GM13977 (cell line): Measurements from ENCODE around the gene UBR2.

Experiments
- DNase-seq: peaks from one replicate; pipeline ENCODE4 v3.0.0; 2012; ENCODE audit warnings: low spot score
- in situ Hi-C: fragments of 300-500 bp; cut with MboI; formaldehyde crosslinking; loops from one replicate; pipeline ENCODE4 v1.12.0; 2022; ENCODE audit warnings: low sequenced_read_pairs, low pct_unique_long_range_greater_than_20kb, mixed read lengths, inconsistent platforms; ENCODE audit not compliant: unreplicated experiment
- TF ChIP-seq, protein P1 (sequence below): IDR thresholded peaks from 2 replicates; pipeline ENCODE4 v1.5.1; 2012; ENCODE audit warnings: mild to moderate bottlenecking, control low read depth; ENCODE audit not compliant: insufficient read depth; ENCODE audit errors: extremely low read depth, missing control alignments

The UBR2 gene

DNA sequence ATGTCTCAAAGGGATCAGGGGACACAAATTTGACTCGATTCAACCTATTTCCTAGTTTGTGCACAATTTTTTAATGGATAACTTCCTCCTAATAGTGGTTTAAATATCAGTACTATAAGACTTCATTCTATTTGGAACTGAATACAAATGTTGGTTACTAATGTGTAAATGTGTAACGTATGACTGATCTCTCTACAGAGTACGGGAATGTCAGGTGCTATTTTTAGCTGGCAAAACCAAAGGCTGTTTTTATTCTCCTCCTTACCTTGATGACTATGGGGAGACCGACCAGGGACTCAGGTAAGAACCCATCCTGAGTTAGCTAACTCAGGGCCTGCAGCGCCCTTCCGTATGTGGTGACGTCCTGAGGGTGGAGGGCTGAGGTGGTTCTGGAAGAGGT, 125.5 kb downstream of the UBR2 start:
- TF ChIP-seq, protein P1, sequence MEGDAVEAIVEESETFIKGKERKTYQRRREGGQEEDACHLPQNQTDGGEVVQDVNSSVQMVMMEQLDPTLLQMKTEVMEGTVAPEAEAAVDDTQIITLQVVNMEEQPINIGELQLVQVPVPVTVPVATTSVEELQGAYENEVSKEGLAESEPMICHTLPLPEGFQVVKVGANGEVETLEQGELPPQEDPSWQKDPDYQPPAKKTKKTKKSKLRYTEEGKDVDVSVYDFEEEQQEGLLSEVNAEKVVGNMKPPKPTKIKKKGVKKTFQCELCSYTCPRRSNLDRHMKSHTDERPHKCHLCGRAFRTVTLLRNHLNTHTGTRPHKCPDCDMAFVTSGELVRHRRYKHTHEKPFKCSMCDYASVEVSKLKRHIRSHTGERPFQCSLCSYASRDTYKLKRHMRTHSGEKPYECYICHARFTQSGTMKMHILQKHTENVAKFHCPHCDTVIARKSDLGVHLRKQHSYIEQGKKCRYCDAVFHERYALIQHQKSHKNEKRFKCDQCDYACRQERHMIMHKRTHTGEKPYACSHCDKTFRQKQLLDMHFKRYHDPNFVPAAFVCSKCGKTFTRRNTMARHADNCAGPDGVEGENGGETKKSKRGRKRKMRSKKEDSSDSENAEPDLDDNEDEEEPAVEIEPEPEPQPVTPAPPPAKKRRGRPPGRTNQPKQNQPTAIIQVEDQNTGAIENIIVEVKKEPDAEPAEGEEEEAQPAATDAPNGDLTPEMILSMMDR: no peak
- in situ Hi-C loops: no loop called here
- no peak for DNase-seq

DNA sequence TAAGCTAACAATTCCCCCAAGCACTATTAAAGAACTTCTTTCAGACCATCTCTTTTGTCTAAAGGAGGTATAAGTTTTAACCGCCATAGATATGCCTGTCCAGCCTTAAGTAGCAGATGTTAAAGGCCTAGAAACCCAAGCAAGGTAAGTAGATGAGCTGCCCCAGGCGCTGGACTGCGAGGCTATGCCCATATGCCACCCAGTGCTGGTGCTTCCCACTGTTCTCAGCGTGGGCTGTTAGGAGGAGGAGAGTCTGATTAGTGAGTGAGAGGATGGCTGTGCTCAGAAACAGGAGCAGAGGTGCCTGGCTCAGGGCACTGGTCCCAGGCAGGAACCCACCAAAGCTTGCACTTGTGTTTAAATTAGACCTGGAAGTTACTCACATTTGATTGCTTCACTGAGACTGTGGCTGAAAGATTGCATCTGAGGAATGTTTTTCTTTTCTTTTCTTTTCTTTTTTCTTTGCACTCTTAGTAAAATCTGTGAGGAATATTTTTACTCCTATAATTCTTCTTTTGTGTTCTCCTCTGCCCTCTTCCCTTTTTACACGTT, 126.4 kb downstream of the UBR2 start:
- TF ChIP-seq, protein P1: no peak
- no peak for DNase-seq
- in situ Hi-C loops: no loop called here

DNA sequence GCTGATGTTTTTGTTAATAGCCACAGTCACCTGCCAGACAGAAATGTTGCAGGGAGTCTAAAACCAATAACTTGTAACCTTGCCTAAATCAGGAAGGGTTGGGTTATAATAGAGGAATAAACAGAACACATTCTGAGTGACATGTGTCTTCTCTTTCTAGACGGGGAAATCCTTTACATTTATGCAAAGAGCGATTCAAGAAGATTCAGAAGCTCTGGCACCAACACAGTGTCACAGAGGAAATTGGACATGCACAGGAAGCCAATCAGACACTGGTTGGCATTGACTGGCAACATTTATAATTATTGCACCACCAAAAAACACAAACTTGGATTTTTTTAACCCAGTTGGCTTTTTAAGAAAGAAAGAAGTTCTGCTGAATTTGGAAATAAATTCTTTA, 127.0 kb downstream of the UBR2 start:
- in situ Hi-C loops: no loop called here
- TF ChIP-seq, protein P1: no peak
- no peak for DNase-seq

DNA sequence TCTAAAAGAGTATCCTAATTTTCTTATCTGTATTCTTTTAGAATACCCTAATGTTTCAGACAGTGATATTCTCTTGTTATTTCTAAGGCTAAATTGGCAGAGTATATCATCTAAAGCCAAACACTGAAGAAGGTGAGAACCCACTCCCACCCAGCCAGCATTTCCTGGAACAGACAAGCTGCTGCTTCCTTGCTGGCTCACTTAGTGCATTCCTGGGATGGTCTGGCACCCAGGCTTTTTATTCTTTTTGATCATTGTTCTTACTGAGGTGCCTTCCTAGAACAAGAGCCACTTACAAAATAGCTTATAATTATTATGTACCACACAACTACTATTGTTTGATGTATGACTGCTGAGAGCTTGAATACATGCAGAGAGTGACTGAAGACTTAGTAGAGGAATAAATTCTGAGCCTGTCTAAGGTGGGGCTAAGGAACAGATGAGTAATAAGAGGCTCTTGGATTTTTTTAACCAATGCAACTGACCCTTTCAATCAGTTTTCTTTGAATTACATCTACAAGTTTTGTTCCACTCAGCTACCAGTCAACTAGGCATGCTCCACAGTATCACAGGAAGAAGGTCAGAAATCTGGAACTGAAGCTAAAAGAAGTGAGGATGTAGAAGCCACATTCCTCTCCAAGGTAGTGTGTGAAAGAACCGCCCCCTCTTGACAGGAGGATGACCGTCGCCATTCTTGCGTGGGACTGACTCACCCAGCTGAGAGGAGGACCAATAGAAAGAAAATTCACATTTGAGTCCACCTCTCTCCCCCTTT, 128.5 kb downstream of the UBR2 start:
- in situ Hi-C loops: no loop called here
- TF ChIP-seq, protein P1: no peak
- no peak for DNase-seq

DNA sequence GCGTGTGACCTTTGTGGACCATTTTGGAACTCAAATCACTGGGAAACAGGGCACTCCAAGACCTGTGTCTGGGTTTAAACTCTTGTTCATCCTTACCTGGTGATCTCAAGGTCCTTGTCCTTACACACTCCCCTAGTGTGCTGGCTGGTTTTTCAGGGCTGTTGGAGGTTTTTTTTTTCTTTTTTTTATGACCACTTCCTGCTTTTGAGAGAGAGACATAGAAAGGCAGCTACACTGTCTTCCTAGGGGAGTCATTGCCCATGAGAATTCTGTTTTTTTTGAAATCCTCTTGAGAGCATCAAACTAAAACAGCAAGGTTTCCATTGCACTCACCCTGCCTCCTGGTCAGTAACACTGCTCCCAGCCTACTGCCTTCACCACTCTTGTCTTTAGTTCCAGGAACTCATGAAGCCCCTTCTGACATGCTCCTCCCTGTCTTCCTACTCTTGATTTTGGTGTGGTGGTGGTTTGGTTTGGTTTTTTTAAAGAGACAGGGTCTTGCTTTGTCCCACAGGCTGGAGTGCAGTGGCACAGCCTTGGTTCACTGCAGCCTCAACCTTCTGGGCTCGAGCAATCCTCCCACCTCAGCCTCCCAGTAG, 130.0 kb downstream of the UBR2 start:
- in situ Hi-C loops: no loop called here
- TF ChIP-seq, protein P1: no peak
- DNase-seq: no peak

DNA sequence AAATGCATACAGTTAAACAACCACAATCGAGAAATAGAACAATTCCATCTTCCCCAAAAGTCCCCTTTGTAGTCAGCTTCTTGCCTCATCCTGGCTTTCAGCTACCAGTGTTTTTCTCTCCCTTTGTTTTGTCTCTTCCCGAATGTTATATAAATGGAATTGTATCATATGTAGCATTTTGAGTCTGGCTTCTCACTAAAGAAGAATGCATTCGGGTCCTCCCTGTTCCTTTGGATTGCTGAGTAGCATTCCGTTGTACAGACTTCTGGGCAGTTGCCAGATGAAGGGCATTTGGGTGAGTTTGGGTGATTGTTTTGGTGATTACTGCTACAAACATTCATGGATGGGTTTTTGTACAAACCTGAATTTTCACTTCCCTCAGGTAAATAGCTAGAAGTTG, 130.8 kb downstream of the UBR2 start:
- in situ Hi-C loops: no loop called here
- TF ChIP-seq, protein P1: no peak
- DNase-seq: no peak
